Suprapubic skin (tissue), 4 donors: Measurements from ENCODE around the gene TMEM164.

Experiments
- CTCF ChIP-seq, 2 donors: fragments of 200-600 bp in 1 of 2; fragments of 450-650 bp in 1 of 2; sonication (generic) in 1 of 2; IDR thresholded peaks; one replicate each; pipeline ENCODE4 v1.5.1; 2016 to 2019; ENCODE audit warnings: antibody characterized with exemption in 2 of 2, mild to moderate bottlenecking in 1 of 2, moderate library complexity in 1 of 2
- EP300 ChIP-seq: sonication (generic); formaldehyde crosslinking; IDR thresholded peaks from one replicate; pipeline ENCODE4 v1.6.1; 2017; ENCODE audit warnings: antibody characterized with exemption
- POLR2A ChIP-seq, 2 donors: fragments of 450-650 bp; IDR thresholded peaks; one replicate each; pipeline ENCODE4 v1.6.1; 2017; ENCODE audit warnings: antibody characterized with exemption in 2 of 2, mild to moderate bottlenecking in 2 of 2, moderate library complexity in 2 of 2
- POLR2AphosphoS5 ChIP-seq, 3 donors: sonication (generic); formaldehyde crosslinking; IDR thresholded peaks; one replicate each; pipeline ENCODE4 v1.6.1; 2017; ENCODE audit warnings: antibody characterized with exemption in 3 of 3

- TF ChIP-seq CTCF (IDR thresholded peaks at IDR 0.05) (no peak), POLR2AphosphoS5 (IDR thresholded peaks at IDR 0.05) (no peak), POLR2A (IDR thresholded peaks at IDR 0.05) (no peak), EP300 (no peak)
Measured at GRCh38 chrX:110168585-110168984, 165.7 kb downstream of the TMEM164 start.
